GM12891 (cell line): ENCODE measurements around the gene SMIM5.
A peak's percentile ranks its signal among the peaks of the same experiment; 100 is the strongest.

ENCODE experiments used
- DNase-seq: peaks from one replicate; pipeline ENCODE4 v3.0.0; 2011; ENCODE audit warnings: low spot score; ENCODE audit not compliant: insufficient read length
- FAIRE-seq: peaks from 2 replicates; lab custom pipeline; 2011; peaks lifted over from hg19 to GRCh38; lab: Jason Lieb, UNC
- PAX5 ChIP-seq: IDR thresholded peaks from 2 replicates; pipeline ENCODE4 v1.6.1; 2011; ENCODE audit warnings: low read length, moderate library complexity, mild to moderate bottlenecking; ENCODE audit not compliant: insufficient read depth, severe bottlenecking
- POLR2A ChIP-seq: IDR thresholded peaks from 2 replicates; pipeline ENCODE4 v1.6.1; 2011; ENCODE audit warnings: low read depth, low read length, control low read depth
- POLR2AphosphoS5 ChIP-seq: IDR thresholded peaks from 2 replicates; pipeline ENCODE4 v1.6.1; 2011; ENCODE audit warnings: low read depth, low read length, control low read depth
- POU2F2 ChIP-seq: IDR thresholded peaks from 2 replicates; pipeline ENCODE4 v1.6.1; 2011; ENCODE audit warnings: low read depth, mild to moderate bottlenecking, control low read depth, low read length, moderate library complexity
- SPI1 ChIP-seq: IDR thresholded peaks from 2 replicates; pipeline ENCODE4 v1.6.1; 2011; ENCODE audit warnings: low read depth, low read length, control low read depth
- TAF1 ChIP-seq: IDR thresholded peaks from 2 replicates; pipeline ENCODE4 v1.6.1; 2011; ENCODE audit warnings: low read depth, low read length, control low read depth

The SMIM5 gene

GRCh38 chr17:75615301-75615700, 17.9 kb upstream of the SMIM5 start:
- DNase-seq, result no peak
- FAIRE-seq, result no peak
- no peak for TF ChIP-seq POLR2AphosphoS5
- no peak for TF ChIP-seq TAF1
- TF ChIP-seq SPI1, result no peak
- no peak for TF ChIP-seq PAX5
- no peak for TF ChIP-seq POLR2A
- TF ChIP-seq POU2F2, result no peak

GRCh38 chr17:75616521-75617122, 16.6 kb upstream of the SMIM5 start:
- FAIRE-seq (no peak), DNase-seq (no peak)

GRCh38 chr17:75617218-75617617, 16.0 kb upstream of the SMIM5 start:
- DNase-seq (no peak), FAIRE-seq (no peak)
- TF ChIP-seq SPI1 (no peak), PAX5 (no peak), POLR2AphosphoS5 (no peak)

More at GRCh38 chr17:75616521-75617122, 16.6 kb upstream of the SMIM5 start:
- no peak for TF ChIP-seq SPI1
- TF ChIP-seq POLR2A, result no peak
- no peak for TF ChIP-seq POU2F2
- TF ChIP-seq PAX5, result no peak
- no peak for TF ChIP-seq TAF1

- no peak for FAIRE-seq
- no peak for DNase-seq
- no peak for TF ChIP-seq PAX5
- no peak for TF ChIP-seq POLR2AphosphoS5
- no peak for TF ChIP-seq SPI1
- no peak for TF ChIP-seq TAF1
- no peak for TF ChIP-seq POLR2A
These were observed 15.6 kb upstream of the SMIM5 start for GRCh38 chr17:75617675-75618074.

GRCh38 chr17:75619506-75620431, 13.5 kb upstream of the SMIM5 start:
- FAIRE-seq, result no peak
- DNase-seq, result peak; percentile 57
- TF ChIP-seq POU2F2, result no peak
- no peak for TF ChIP-seq TAF1
- TF ChIP-seq POLR2A, result no peak
- no peak for TF ChIP-seq SPI1
- no peak for TF ChIP-seq POLR2AphosphoS5
- no peak for TF ChIP-seq PAX5

- no peak for TF ChIP-seq PAX5
- TF ChIP-seq POLR2AphosphoS5, result no peak
- no peak for TF ChIP-seq SPI1
- no peak for TF ChIP-seq TAF1
- no peak for TF ChIP-seq POLR2A
- TF ChIP-seq POU2F2, result no peak
- FAIRE-seq (no peak), DNase-seq (no peak)
These were observed 11.7 kb upstream of the SMIM5 start for GRCh38 chr17:75621489-75621888.

- no peak for DNase-seq
- TF ChIP-seq PAX5 (no peak), TAF1 (no peak), POLR2AphosphoS5 (no peak), SPI1 (no peak), POU2F2 (no peak), POLR2A (no peak)
- no peak for FAIRE-seq
These were observed 11.2 kb upstream of the SMIM5 start for GRCh38 chr17:75622076-75622475.

- TF ChIP-seq TAF1 (no peak), POLR2AphosphoS5 (no peak), PAX5 (no peak), POU2F2 (no peak), SPI1 (no peak), POLR2A (no peak)
- DNase-seq, result no peak
- FAIRE-seq, result no peak
These were observed 10.4 kb upstream of the SMIM5 start for GRCh38 chr17:75622771-75623273.

GRCh38 chr17:75623386-75623785, 9.8 kb upstream of the SMIM5 start:
- TF ChIP-seq POLR2AphosphoS5, result no peak
- no peak for TF ChIP-seq POU2F2
- TF ChIP-seq PAX5, result no peak
- TF ChIP-seq TAF1, result no peak
- no peak for TF ChIP-seq SPI1
- no peak for TF ChIP-seq POLR2A
- FAIRE-seq, result no peak
- DNase-seq, result no peak

- DNase-seq (no peak), FAIRE-seq (no peak)
- TF ChIP-seq PAX5 (no peak), POU2F2 (no peak), SPI1 (no peak)
These were observed 9.2 kb upstream of the SMIM5 start for GRCh38 chr17:75624021-75624420.
